Subcutaneous abdominal adipose tissue (tissue), 5 donors: Measurements from ENCODE around the gene REV3L.
"Not testable (repeated sequence)": the region's sequence is repeated elsewhere in the genome, so short reads cannot be mapped to it uniquely, and the experiment has no call there.

Experiments
- H3K27ac ChIP-seq: one replicate; pipeline ENCODE4 v1.7.0; 2013; ENCODE audit warnings: low read depth, mild to moderate bottlenecking, inconsistent platforms, low read length, moderate library complexity
- H3K27me3 ChIP-seq, 5 donors: one replicate each; pipeline ENCODE4 v1.7.0; 2013; ENCODE audit warnings: low read length in 5 of 5, inconsistent platforms in 1 of 5; ENCODE audit not compliant: control insufficient read depth in 5 of 5, insufficient read depth in 4 of 5
- H3K36me3 ChIP-seq, 5 donors: one replicate each; pipeline ENCODE4 v1.7.0; 2013; ENCODE audit warnings: low read length in 5 of 5; ENCODE audit not compliant: control insufficient read depth in 5 of 5, insufficient read depth in 5 of 5
- H3K4me1 ChIP-seq, 5 donors: one replicate each; pipeline ENCODE4 v1.7.0; 2013; ENCODE audit warnings: low read length in 5 of 5, mild to moderate bottlenecking in 3 of 5, moderate library complexity in 1 of 5; ENCODE audit not compliant: control insufficient read depth in 5 of 5, insufficient read depth in 5 of 5
- H3K4me3 ChIP-seq, 5 donors: one replicate each; pipeline ENCODE4 v1.7.0; 2013; ENCODE audit warnings: low read length in 5 of 5, low read depth in 1 of 5
- H3K9ac ChIP-seq, 5 donors: one replicate each; pipeline ENCODE4 v1.7.0; 2013; ENCODE audit warnings: low read length in 5 of 5, mild to moderate bottlenecking in 4 of 5, moderate library complexity in 3 of 5
- H3K9me3 ChIP-seq, 5 donors: one replicate each; pipeline ENCODE4 v1.7.0; 2013; ENCODE audit warnings: low read length in 5 of 5; ENCODE audit not compliant: control insufficient read depth in 5 of 5
- donor health status: healthy.
- donor health status: healthy.
- donor health status: healthy.
- donor health status: healthy.
- donor health status: healthy.

Gene REV3L

DNA sequence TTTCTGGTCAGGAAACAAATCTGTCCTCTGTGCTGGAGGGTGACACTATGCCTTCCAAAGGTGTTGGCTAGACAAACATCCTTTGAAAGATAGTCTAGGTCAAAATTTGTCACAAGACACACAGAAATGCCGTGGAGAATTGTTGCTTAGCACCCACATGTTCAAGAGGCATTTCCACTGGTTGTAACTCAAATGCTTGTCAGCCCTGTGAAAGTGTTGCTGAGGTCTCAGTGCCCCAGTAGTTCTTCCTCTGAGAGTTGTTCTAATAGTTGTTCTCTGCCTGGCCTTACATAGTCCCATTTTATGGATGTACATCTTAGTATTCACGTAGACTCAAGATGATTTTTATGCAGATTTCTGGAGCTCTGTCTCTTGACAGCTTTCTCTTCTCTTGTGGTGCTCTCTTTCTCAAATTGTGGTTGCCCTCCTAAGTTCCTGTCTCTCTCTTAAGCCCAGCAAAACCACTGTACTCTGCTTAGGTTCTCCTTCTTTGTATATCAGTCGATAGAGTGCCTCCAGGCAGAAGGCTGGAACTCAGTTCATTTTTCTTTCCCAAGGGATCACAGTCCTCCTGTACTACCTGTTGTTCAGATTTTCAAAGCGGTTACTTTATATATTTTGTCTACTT is 39.5 kb upstream of the REV3L start:
- Histone ChIP-seq H3K27ac (no peak overlapping the region), H3K4me1 (no peaks in the 10 kb centered on the region), H3K9me3 (no peaks in the 10 kb centered on the region)

DNA sequence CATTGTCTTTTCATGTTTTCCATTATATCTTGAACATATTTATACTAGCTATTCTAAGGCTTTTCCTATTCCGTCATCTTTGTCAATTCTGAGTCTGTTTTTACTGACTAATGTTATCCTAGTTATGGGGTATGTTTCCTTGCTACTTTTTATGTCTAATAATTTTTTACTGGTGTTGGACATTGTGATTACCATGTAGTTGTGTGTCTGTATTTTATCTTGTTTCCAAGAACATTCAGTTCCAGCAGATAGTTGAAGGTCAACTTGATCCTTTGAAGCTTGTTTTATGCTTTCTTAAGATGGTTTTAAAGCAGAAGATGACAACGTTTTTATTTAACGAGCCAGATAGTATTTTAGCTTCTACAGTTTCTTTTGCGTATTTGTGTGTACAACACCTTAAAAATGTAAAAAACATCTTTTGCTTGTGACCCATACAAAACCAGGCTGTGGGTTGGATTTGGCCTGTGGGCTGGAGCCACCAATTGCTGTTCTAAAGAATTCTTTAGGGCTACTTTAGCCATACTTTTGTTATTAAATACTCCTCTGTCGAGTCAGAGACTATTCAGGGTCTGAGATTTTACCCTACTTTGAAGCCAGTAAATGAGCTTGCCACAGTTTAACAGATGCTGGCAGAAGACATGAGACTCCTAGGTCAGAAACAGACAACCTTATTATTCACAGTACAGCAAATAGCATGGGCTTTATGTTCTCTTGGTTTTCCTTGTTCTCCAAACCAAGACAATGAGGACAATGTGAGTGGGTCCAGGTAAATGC is 38.7 kb upstream of the REV3L start:
- H3K27ac ChIP-seq = no peak overlapping the region
- H3K9ac ChIP-seq = no peak overlapping the region
- H3K36me3 ChIP-seq = no peaks in the 10 kb centered on the region
- H3K27me3 ChIP-seq = no peaks in the 10 kb centered on the region
- no peak overlapping the region for H3K4me3 ChIP-seq
- H3K9me3 ChIP-seq = no peaks in the 10 kb centered on the region
- H3K4me1 ChIP-seq = no peaks in the 10 kb centered on the region

More for the DNA sequence above, 39.5 kb upstream of the REV3L start:
- H3K4me3 ChIP-seq = no peak overlapping the region
- H3K27me3 ChIP-seq = no peaks in the 10 kb centered on the region
- no peak overlapping the region for H3K9ac ChIP-seq
- no peaks in the 10 kb centered on the region for H3K36me3 ChIP-seq

DNA sequence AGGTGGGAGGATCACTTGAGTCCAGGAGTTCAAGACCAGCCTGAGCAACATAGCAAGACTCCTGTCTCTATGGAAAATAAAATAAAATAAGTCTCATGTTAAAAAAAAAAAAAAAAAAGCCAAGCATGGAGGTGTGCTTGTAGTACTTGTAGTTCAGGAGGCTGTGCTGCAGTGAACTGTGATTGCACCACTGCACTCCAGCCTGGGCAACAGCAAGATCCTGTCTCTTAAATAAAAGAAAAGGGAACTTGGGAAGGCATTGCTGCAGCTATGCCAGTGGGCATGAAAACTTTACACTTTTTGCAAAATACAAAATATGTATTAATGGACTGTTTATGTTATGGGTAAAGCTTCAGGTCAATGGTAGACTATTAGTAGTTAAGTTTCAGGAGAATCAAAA is 37.5 kb upstream of the REV3L start:
- Histone ChIP-seq H3K9me3 (no peaks in the 10 kb centered on the region), H3K4me1 (no peaks in the 10 kb centered on the region), H3K4me3 (no peak overlapping the region), H3K27ac (no peak overlapping the region), H3K36me3 (no peaks in the 10 kb centered on the region), H3K9ac (no peak overlapping the region), H3K27me3 (no peaks in the 10 kb centered on the region)

DNA sequence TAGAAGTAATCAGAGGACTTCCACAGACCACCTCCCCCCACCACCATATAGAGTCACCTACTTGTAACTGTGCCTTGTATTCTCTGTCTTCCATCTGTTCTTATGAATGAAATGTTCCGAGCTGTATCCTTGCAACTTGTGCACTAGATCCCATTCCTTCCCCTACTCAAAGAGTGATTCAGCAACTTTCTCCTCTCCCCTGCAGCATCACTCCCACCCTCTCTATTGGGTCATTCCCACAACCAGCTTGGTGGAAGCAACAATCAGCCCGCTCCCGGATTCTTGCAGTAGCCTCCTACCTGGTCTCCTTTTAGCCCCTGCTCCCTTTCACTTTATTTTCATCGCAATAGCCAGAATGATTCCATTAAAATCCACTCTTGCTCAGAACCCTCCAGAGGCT is 34.9 kb upstream of the REV3L start:
- H3K36me3 ChIP-seq = no peaks in the 10 kb centered on the region
- no peaks in the 10 kb centered on the region for H3K27me3 ChIP-seq
- no peak overlapping the region for H3K4me3 ChIP-seq
- H3K27ac ChIP-seq = no peak overlapping the region
- H3K9me3 ChIP-seq = no peaks in the 10 kb centered on the region
- H3K9ac ChIP-seq = no peak overlapping the region
- no peaks in the 10 kb centered on the region for H3K4me1 ChIP-seq

DNA sequence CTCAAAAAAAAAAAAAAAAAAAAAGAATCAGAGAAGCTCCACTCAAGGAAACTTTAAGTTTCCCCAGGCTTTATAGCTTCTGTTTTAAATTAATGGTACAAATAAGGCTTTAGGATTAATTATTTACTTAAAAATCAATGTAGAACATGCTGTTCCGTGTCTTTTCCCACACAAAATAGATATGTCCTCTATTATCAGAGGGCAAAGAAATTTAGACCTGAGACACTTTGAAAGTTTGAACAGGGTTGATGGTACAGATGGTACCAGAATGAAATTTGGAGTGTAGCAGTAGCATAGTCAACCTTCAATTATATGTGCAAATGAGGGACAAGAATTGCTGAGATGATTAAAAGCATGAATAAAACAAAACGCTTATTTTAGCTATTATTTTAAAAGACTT is 32.2 kb upstream of the REV3L start:
- H3K4me3 ChIP-seq = no peak overlapping the region
- no peaks in the 10 kb centered on the region for H3K36me3 ChIP-seq

DNA sequence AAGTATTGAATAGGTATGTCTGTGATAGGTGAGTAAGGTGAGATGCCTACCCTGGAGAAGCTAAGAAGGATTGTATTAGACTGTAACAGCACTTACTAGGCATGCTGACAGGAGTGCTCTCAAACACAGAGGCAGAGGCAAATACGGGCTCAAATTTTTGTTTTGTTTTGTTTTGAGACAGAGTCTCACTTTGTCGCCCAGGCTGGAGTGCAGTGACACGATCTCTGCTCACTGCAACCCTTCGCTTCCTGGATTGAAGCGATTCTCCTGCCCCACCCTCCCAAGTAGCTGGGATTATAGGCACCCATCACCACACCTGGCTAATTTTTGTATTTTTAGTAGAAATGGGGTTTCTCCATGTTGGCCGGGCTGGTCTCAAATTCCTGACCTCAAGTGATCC is 31.5 kb upstream of the REV3L start:
- not testable (repeated sequence) for H3K9ac ChIP-seq, H3K9me3 ChIP-seq, H3K4me3 ChIP-seq, H3K36me3 ChIP-seq, H3K4me1 ChIP-seq, H3K27me3 ChIP-seq, H3K27ac ChIP-seq

More for the DNA sequence above, 32.2 kb upstream of the REV3L start:
- Histone ChIP-seq H3K4me1 (no peaks in the 10 kb centered on the region), H3K27me3 (no peaks in the 10 kb centered on the region), H3K9me3 (no peaks in the 10 kb centered on the region), H3K9ac (no peak overlapping the region), H3K27ac (no peak overlapping the region)

DNA sequence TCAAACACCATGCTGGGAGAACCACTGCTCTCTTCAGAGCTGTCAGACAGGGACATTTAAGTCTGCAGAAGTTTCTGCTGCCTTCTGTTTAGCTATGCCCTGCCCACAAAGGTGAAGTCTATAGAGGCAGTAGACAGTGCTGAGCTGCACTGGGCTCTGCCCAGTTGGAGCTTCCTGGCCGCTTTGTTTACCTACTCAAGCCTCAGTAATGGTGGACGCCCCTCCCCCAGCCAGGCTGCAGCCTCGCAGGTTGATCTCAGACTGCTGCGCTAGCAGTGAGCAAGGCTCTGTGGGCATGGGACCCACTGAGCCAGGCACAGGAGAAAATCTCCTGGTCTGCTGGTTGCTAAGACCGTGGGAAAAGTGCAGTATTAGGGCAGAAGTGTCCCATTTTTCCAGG is 24.2 kb upstream of the REV3L start:
- not testable (repeated sequence) for H3K4me3 ChIP-seq, H3K9me3 ChIP-seq, H3K27ac ChIP-seq, H3K4me1 ChIP-seq, H3K27me3 ChIP-seq, H3K36me3 ChIP-seq, H3K9ac ChIP-seq

DNA sequence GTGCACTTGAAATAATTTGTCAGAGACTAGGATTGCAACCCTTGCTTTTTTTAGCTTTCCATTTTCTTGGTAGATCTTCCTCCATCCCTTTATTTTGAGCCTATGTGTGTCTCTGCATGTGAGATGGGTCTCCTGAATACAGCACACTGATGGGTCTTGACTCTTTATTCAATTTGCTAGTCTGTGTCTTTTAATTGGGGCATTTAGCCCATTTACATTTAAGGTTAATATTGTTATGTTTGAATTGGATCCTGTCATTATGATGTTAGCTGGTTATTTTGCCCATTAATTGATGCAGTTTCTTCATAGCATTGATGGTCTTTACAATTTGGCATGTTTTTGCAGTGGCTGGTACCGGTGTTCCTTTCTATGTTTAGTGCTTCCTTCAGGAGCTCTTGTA is 22.5 kb upstream of the REV3L start:
- H3K9ac ChIP-seq, H3K27ac ChIP-seq, H3K9me3 ChIP-seq, H3K27me3 ChIP-seq, H3K4me3 ChIP-seq, H3K4me1 ChIP-seq, H3K36me3 ChIP-seq: not testable (repeated sequence)

DNA sequence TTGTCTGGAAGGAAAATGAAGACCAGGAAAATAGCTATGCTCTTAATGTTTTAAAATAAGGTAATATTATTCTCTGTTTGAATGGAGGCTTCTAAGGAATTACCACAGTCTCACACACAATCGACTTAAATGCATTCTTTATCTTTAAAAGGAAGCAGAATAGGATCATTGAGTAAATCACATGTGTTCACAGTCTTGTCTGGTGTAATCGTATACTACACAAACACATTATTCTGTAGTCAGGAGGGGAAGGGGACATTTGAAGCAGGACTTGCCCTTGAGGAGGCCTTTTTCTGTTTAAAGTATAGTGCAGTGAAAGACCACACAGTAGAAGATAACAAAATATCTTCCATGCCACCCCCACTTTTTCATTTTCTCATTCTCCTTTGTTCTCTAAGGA is 20.6 kb upstream of the REV3L start:
- H3K9ac ChIP-seq = no peak overlapping the region
- no peak overlapping the region for H3K27ac ChIP-seq
- H3K36me3 ChIP-seq = no peaks in the 10 kb centered on the region
- H3K4me1 ChIP-seq = no peaks in the 10 kb centered on the region
- no peak overlapping the region for H3K4me3 ChIP-seq
- peaks cover 0 to 3% (median 0%) of the 10 kb centered on the region in 5 donors for H3K9me3 ChIP-seq
- no peaks in the 10 kb centered on the region for H3K27me3 ChIP-seq

DNA sequence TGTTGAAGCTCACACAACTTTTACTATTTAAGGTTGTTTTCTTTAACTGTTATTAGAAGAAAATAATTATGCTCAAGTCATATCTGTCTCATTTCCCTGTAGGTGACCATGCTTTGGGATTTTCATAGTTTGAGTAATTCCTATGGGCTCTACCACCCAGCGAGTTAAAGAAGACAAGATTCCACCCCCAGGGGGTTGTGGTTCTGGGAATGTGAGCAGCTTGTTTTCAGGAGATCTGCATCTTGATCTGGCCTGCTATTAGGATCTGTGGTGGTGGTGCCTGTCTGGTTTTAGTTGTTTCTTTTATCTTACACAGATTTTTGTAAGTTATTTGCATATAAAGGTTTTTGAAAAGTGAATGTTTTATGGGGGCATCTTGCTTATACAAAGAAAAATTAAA is 20.2 kb upstream of the REV3L start:
- Histone ChIP-seq H3K4me3 (no peak overlapping the region), H3K36me3 (no peaks in the 10 kb centered on the region), H3K9ac (no peak overlapping the region), H3K27ac (no peak overlapping the region), H3K27me3 (no peaks in the 10 kb centered on the region), H3K9me3 (peaks cover 0 to 3% (median 0%) of the 10 kb centered on the region in 5 donors), H3K4me1 (peaks cover 0 to 2% (median 0%) of the 10 kb centered on the region in 5 donors)
